Medulla oblongata (tissue), 1 donor: Measurements from ENCODE around the gene TMEM63B.
"Not testable (repeated sequence)": the region's sequence is repeated elsewhere in the genome, so short reads cannot be mapped to it uniquely, and the experiment has no call there.

Experiments
- DNase-seq: peaks from one replicate; pipeline ENCODE4 v3.0.0-alpha.2; 2015; ENCODE audit errors: extremely low spot score

TMEM63B gene

DNA sequence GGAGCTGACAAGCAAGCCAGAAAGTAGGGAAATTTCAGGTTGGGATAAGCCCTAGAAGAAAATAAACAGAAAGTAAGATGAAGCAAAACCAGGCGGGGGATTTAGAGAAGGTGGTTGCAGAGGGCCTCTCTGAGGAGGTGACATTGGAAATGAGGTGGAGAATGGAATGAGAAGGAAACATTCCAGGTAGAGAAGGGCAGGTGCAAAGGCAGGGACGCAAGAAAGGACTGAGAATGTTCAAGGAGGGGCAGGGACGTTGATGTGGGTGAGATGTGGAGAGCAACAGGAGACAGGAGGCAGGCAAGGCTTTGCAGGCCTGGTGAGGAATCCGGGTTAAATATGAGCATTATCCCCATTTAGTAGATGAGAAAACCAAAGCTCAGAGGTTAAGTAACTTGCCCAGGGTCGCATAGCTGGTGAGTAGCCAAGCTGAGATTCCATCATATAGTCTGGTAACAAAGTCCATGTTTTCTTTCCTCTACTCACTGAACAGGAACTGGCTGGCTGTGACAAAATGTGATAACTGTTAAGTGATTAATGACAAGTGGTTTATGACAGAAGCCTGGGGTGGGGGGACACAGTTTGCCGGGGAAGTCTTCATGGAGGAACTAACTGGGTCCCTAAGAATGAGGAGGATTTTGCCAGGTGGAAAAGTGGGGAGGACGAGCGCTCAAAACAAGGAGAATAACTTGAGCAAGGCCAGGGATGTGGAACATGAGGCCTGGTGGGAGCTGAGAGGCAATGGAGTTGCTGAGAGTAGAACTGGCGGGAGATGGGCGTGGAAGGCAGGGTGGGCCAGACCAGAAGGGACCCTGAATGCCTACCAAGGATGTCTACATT lies 32.7 kb upstream of the TMEM63B start:
- DNase-seq, result no peak

- DNase-seq, result not testable (repeated sequence)
These were observed 32.1 kb upstream of the TMEM63B start for GRCh38 chr6:44095243-44095623.

DNA sequence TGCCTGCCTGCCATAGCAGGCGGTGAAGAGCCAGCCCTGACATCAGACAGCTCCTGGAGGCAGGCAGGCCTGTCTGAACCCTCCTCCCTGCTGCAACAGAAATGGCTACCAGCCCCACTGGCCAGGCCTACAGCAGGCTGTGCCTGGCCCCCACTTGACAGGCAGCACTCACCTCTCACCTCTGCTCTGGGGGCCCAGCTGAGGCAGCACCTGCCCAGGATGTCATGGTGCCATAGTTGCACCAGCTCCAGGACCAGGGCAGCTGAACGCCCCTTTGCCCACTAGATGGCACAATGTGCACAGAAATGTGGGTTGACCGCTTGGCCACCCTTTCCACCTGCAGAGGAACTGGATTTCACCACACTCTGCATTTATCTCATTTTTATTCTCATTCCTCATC lies 30.7 kb upstream of the TMEM63B start:
- DNase-seq, result peak; percentile 87

GRCh38 chr6:44097782-44098317 lies 29.5 kb upstream of the TMEM63B start:
- no peak for DNase-seq

GRCh38 chr6:44099192-44099591 lies 28.2 kb upstream of the TMEM63B start:
- DNase-seq, result no peak

DNA sequence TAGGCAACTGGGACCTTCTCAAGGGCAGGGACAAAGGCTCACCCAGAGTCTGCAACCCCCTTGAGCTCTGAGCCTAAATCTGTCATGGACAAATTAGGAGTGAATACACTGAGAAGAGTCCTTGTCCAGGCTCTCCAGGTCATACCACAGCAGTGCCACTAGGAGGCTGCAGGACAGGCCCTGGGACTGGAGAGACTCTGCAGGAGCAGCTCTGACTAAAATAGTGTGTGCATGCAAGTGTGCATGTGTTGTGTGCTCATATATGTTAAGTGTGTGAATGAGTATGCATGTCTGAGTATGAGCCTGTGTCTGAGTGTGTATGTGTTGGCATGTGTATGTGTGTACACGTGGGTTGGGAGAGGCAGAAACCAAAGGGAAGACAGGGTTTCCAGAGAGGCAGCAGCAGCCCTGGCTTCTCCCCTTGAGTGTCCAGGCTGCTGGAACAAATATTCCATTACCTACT lies 27.2 kb upstream of the TMEM63B start:
- no peak for DNase-seq

GRCh38 chr6:44101832-44102231 lies 25.5 kb upstream of the TMEM63B start:
- no peak for DNase-seq

- no peak for DNase-seq
These were observed 24.8 kb upstream of the TMEM63B start for GRCh38 chr6:44102527-44102926.

DNA sequence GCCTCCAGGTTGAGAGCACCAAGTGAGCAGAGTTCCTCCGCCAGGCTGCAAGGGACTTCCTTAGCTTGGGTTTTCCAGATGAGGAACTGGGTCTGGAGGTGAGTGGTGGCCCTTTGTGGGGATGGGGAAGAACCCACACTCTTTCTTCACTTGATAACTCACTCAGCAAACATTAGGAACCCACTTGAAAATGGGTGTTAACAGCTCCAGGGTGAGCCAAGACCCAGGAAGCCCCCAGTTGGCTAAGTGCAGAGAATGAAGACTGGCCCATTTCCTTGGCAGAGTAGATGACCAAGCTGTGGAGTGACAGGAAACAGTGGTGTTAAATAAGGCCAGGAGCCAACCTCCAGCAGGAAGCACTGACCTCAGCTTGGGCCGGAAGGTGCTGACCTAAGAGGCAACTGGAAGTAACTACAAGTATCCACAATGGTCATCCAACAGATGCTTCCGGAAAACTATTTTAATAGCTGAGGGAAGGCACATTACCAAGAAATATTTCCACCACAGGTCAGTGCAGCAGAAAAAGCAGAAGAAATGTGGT lies 22.8 kb upstream of the TMEM63B start:
- DNase-seq, result peak; percentile 65

- peak; percentile 36 for DNase-seq
These were observed 22.2 kb upstream of the TMEM63B start for GRCh38 chr6:44105146-44105545.

GRCh38 chr6:44105993-44106740 lies 21.2 kb upstream of the TMEM63B start:
- no peak for DNase-seq

DNA sequence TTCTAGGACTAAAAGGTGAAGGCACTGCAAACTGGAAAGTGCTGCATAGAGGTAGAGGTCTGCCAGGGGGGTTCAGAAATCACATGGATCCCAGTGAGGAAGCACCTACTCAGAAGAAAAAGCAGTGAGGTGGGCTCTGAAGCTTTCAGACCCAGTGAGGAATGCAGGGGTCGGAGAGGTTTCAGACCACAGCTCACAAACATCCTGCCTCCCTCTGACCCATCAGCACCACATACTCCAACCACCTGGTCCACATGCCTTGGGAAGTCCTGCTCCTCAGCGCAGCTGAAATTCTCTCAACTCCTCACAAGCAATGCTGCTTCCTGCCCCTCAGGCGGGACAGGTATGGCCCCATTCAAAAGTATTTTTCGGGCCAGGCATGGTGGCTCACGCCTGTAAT lies 20.3 kb upstream of the TMEM63B start:
- no peak for DNase-seq

DNA sequence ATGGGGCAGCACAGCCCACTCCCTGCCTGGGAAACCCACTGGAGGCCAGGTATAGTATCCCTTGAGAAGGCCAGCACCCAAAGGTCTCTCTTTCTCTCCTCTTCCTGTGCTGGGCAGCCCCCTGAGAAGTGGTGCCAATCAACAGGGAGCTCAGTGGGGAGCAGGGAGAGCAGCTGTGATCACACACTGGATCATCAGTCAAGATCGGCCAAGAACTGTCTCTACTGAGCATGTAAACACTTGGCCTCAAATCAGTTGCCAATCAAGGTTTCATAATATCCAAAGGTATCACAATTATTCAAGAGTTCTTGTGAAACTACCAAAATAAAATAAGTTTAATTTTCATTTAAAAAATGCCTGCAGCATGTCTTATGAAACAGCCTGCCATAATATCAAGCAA lies 18.9 kb upstream of the TMEM63B start:
- no peak for DNase-seq

DNA sequence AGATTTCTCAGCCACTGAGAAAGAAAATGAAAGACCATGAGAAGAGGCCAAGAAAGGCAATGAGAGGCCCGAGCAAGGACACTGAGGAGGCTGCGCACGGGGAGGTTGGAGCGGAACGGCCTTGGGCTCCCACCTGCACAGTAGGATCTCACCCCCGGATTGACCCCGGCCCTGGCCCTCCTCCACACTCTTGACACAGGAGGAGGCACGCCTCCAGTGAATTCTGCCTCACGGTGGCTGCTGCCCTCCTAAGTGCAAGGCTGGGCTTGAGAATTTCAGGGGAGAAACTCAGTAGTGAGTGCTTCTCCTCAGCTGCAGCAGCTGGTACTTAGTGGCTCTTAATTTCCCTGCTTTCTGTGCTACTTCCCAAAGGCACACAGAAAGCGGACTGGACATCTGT lies 18.1 kb upstream of the TMEM63B start:
- no peak for DNase-seq

DNA sequence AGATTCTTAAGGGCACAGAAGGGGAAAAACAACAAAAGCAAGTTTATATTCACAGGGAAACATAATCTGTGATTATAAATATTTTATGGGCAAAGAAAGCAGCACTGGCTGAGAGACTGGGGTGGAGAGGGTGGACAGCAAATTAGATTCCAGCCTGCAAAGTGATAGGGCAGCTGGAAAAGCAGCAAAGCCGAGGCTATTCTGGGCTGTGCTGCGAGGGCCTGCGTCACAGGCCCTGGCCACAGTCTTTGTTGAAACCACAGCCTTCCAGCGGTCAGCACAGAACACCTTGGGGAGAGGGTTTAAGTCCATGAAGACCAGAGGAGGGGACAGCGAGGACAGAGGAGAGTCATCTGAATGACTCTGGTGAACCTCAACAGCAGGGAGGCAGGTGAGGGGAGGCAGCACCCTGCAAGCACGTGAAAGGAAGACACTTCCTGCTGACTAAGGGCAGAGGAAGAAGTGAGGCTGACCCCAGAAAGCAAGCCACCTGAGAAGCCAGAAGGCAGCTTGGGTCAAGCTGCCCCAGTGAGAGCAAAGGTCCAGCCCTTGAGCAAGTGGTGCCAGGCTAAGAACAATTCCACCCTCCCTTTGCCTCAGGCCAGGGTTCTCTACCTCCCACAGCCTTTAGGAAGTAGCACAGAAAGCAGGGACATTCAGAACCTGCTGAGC lies 17.2 kb upstream of the TMEM63B start:
- no peak for DNase-seq

DNA sequence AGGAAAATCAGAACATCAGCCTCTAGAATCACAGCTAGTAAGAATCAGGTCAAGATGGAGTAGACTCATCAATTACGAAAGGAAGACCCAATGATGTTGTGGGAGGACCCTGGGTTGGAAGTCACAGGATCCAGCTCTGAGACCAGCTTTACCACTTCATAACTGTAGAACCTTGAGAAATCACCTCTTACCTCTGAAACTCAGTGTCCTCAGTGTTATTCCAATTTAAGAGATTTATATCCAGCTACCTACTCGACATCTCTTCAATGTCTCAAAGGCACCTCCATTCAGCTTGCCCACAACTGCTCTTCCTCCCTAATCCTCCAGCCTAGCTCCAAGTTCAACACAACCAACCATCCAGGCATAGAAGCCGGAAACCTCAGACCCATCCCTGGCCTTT lies 16.4 kb upstream of the TMEM63B start:
- DNase-seq, result no peak

- DNase-seq, result no peak
These were observed 15.6 kb upstream of the TMEM63B start for GRCh38 chr6:44111434-44112417.

GRCh38 chr6:44113414-44113813 lies 13.9 kb upstream of the TMEM63B start:
- no peak for DNase-seq

DNA sequence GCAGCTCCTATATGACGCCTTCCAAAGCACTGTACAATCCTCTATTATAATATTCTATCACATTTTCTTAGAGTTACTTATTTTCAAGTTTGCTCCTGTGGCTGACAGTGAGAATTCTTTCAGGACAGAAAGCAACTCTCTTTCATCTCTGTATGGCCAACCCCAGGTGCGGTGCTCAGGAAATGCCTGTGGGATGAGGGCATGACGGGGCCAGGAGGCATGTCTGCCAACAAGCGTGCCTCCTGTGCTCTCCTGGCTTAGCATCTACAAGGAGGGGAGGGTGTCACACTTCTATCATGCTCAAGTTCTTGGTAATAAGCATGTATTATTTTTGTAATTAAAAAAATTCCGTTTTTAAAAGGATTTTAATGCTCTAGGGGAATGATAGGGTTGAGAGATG lies 11.5 kb upstream of the TMEM63B start:
- DNase-seq, result no peak

DNA sequence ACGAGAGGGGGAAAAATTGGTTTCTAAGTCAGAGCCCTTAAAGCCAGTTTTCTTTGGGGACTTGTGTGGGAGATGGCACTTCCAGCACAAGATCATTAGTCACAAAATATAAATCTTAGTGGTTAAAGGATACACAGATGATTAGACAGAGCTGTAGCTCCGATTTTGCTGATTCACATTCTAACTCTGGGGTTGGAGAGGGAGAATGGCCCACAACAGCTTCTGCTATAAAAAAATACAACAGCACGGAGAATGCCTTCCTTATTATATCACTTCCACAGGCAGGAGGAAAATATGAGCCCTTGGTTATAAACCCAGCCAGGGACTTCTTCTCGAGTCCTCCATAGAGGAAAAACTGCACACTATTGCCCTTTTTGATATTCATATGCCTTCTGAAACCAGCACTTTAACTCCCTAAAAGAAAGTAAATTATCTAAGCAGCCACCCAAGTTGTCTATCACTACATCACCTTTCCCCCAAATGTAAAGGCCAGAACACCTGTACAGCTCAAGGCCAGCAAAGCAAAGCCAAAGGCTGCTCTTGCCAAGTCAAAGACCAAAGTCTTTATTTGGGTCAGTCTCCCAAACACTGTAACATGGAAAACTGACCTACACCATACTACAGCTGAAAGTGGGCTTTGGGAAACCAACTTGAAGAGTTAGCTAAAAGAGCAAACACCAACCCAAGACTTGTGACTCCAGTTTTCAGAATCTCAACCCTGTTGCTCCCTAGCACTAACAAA lies 10.5 kb upstream of the TMEM63B start:
- no peak for DNase-seq
